Measurements from ENCODE around the gene ATIC. TPM values are rescaled to one million over a fixed set of nuclear protein-coding genes. Genes with fewer than 3 reads are reported as not detected.

ATIC gene
- total RNA-seq, 1 experiment from 2014 or later = 295 TPM

DNA sequence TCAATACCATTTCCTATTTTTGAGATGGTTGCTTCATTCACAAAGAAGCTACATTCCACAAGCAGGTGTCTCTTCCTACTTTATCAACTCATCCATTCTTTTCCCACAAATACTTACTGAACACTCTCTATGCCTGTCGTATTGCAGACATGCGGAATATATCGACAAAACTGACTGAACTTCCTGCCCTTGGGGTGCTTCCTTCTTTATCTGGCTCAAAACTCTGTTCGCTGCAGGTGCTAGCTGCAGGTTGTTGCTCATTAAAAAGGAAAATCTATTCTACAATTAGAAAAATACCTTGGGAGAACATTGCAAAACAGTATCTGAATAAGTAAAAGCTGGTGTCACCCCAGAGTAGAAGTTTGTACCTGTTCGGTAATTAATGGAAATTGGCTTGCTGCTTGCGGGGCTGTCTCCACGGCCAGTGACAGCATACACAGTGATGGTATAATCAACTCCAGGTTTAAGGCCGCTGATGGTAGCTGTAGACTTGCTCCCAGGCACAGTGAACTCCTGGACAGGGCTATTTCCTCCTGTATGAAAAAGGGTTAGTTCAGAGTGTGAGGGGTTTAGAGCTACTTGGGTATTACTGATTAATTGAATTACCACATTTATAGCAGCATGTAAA, 71.9 kb downstream of the ATIC start:
- H2BK20ac ChIP-seq (ENCODE audit: low read depth, low read length, poor library complexity, severe bottlenecking) = no peak overlapping the region
- DNase-seq = no peak
- no peak overlapping the region for H4K8ac ChIP-seq (replicated peaks; ENCODE audit: insufficient read length, low read depth, low read length)
- H4K5ac ChIP-seq (ENCODE audit: insufficient read length, low read depth, low read length) = no peak overlapping the region
- no peak overlapping the region for H3K27ac ChIP-seq (ENCODE audit: insufficient read length, low read depth, low read length)
- Mint-ChIP-seq H3K9me3 (no peaks in the 10 kb centered on the region), H3K27ac (no peak overlapping the region; a peak in 2 of 7 replicates), H3K4me1 (peaks cover 8 to 9% of the 10 kb centered on the region in 2 experiments), H3K27me3 (ENCODE audit: low read depth) (no peaks in the 10 kb centered on the region), H3K4me3 (no peak overlapping the region), H3K36me3 (ENCODE audit: insufficient read depth in 1 of 3, low read depth in 3 of 3) (peaks cover 9 to 34% (median 16%) of the 10 kb centered on the region in 3 experiments; a peak in 6 of 7 replicates)
- H3K4me2 ChIP-seq (ENCODE audit: insufficient read depth, insufficient read length, low read length) = no peak overlapping the region
- H3K79me1 ChIP-seq (ENCODE audit: insufficient read depth, low read depth, low read length, poor library complexity, severe bottlenecking) = no peaks in the 10 kb centered on the region
- H3T11ph ChIP-seq (ENCODE audit: low read length) = no peak overlapping the region
- no peaks in the 10 kb centered on the region for H3K9me3 ChIP-seq (ENCODE audit: control insufficient read depth, low read depth, low read length)
- H3K9ac ChIP-seq (ENCODE audit: extremely low read depth, insufficient read length, low read length) = no peak overlapping the region
- no CpG with 5 or more reads among the region's 8 CpGs for WGBS (ENCODE audit: extremely low coverage, insufficient read length, low lambda C conversion rate)
- H3K18ac ChIP-seq (ENCODE audit: insufficient read length, low read depth, low read length) = no peak overlapping the region
- H3K23me2 ChIP-seq (ENCODE audit: insufficient read length, low read depth, low read length, poor library complexity, severe bottlenecking) = no peaks in the 10 kb centered on the region
- H2AFZ ChIP-seq (ENCODE audit: low read length) = no peak overlapping the region
- peaks cover 5% of the 10 kb centered on the region; the same call in 1 of the 2 replicates for H3K4me1 ChIP-seq (ENCODE audit: insufficient read depth, low read length)
- H3K4ac ChIP-seq (ENCODE audit: low read depth, low read length) = no peak overlapping the region
- no peaks in the 10 kb centered on the region for H3K27me3 ChIP-seq (ENCODE audit: insufficient read depth, low read length)
- no peaks in the 10 kb centered on the region for H3K79me2 ChIP-seq (ENCODE audit: insufficient read depth, low read length)
- no peak overlapping the region for H3K23ac ChIP-seq (ENCODE audit: insufficient read length, low read depth, low read length)
- H2BK120ac ChIP-seq (ENCODE audit: low read depth, low read length, poor library complexity, severe bottlenecking) = no peak overlapping the region
- no peak overlapping the region for H2AK5ac ChIP-seq (ENCODE audit: insufficient read length, low read length)
- H2BK5ac ChIP-seq (ENCODE audit: insufficient read length, low read length) = no peak overlapping the region
- H2BK12ac ChIP-seq (ENCODE audit: insufficient read length, low read depth, low read length) = no peak overlapping the region
- H4K20me1 ChIP-seq (ENCODE audit: control insufficient read depth, insufficient read depth, insufficient read length) = no peaks in the 10 kb centered on the region
- H2BK15ac ChIP-seq (ENCODE audit: low read depth, low read length) = no peak overlapping the region
- TF ChIP-seq, protein P1, sequence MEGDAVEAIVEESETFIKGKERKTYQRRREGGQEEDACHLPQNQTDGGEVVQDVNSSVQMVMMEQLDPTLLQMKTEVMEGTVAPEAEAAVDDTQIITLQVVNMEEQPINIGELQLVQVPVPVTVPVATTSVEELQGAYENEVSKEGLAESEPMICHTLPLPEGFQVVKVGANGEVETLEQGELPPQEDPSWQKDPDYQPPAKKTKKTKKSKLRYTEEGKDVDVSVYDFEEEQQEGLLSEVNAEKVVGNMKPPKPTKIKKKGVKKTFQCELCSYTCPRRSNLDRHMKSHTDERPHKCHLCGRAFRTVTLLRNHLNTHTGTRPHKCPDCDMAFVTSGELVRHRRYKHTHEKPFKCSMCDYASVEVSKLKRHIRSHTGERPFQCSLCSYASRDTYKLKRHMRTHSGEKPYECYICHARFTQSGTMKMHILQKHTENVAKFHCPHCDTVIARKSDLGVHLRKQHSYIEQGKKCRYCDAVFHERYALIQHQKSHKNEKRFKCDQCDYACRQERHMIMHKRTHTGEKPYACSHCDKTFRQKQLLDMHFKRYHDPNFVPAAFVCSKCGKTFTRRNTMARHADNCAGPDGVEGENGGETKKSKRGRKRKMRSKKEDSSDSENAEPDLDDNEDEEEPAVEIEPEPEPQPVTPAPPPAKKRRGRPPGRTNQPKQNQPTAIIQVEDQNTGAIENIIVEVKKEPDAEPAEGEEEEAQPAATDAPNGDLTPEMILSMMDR (conservative IDR thresholded peaks at IDR 0.05) = no peak
- H4K91ac ChIP-seq (ENCODE audit: insufficient read length, low read depth, low read length) = no peak overlapping the region
- no peak overlapping the region for H3K14ac ChIP-seq (ENCODE audit: insufficient read depth, low read length)
- no peak overlapping the region for H3K56ac ChIP-seq (ENCODE audit: insufficient read length, low read depth, low read length)

Measured in H9 (cell line).